HG02970 (cell line): Measurements from ENCODE around the gene ELP5.

Experiments
- ATAC-seq: cut with Tn5 transposase; IDR thresholded peaks from one replicate; pipeline ENCODE4 v1.9.1; 2021; ENCODE audit warnings: mild to moderate bottlenecking, moderate library complexity, moderate number of reproducible peaks; ENCODE audit not compliant: unreplicated experiment, low FRiP score

Gene ELP5

GRCh38 chr17:7250695-7251627, 1.1 kb upstream of the ELP5 start:
- ATAC-seq = no peak

DNA sequence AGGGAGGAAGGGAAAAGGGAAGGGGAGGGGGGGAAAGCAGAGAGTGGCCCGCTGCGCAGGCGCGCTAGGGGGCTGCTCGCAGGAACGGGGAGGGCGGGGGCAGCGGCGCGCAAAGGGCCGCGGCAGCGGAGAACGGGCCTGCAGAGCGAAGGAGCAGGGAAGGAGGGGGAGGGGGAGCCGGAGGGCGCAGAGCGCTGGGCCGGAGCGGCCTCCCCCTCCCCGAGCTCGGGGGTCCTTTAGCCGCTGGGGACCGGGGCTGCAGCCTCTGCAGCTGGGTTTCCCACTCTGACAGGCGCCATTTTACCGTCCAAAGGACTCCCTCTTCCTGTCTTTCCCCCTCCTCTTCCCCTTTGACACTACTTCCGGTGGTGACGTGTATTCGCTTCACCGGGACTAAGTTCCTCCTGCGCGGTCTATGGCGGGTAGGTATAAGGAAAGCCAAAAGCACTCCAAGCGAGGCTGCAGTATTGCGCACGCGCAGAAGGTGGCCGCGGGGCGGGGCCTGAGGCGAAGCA, 297 bp upstream of the ELP5 start, which contains the start of gene CTDNEP1:
Gene CTDNEP1, minus strand, starts transcription at position 74 of the 515 bp plus-strand sequence. CDS start 438 bp downstream, outside the sequence.
- ATAC-seq = peak; percentile 82

DNA sequence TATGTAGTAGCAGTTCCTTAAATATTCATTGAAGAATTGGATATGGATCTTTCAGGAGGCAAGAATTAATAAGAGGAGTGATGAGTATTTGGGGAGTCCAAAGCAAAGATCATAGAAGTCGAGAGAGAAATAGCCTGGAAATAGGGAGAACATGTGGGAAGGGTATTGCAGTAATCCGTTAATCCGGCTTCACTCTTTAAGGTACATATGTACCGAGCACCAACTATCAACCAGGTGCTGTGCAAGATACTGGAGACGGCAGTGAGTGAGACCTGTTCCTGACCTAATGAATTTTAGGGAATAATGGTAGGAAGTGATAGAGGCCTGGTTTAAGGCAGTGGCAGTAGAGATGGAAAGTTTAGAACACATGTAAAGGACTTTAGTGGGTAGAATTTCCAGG, 1.1 kb downstream of the ELP5 start:
- ATAC-seq = no peak

DNA sequence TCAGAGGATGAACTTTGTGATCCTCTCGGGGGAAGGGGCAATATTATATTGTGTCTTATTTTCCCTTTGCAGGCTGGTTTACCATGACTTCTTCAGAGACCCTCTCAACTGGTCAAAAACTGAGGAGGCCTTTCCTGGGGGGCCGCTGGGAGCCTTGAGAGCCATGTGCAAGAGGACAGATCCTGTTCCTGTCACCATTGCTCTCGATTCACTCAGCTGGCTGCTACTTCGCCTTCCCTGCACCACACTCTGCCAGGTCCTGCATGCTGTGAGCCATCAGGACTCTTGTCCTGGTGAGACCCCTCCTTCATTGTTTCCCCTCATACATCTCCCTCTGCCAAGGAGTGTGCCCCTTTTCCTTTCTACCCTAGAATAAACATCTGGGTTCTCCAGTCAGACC, 2.5 kb downstream of the ELP5 start:
- ATAC-seq = no peak

- ATAC-seq = no peak
These were observed 4.9 kb downstream of the ELP5 start for GRCh38 chr17:7256766-7257456.

GRCh38 chr17:7258731-7259554, 6.9 kb downstream of the ELP5 start:
- ATAC-seq = no peak

DNA sequence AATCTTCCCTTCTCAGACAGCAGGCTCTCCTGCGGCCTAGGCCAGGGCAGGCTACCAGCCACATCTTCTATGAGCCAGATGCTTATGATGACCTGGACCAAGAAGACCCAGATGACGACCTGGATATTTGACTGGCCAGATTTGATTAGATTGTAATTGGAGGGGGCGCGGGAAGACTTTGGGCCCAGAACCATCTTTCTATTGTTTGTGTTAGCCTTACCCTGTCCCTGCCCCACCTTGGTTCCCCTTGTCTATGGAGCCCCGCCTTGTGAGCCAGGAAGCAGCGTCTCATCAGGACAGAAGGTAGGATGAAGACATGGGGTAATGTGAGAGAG, 7.5 kb downstream of the ELP5 start:
- ATAC-seq = no peak

DNA sequence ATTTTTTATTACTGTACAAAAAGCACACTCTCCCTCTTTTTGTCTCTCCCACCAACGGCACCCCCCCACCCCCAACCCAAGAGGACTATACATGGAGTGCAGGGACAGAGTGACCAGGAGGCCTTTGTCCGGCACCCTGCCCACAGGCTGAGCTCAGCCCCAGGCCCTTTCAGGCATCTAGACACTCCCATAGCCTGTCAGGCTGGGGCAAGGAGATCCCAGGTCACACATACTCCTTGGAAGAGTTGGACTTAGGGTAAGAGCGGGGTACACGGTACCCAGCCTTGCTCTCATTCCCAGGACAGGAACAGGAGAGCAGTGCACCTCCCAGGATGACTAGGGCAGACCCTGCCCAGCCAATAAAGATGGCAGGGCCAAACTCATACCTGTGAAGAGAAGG, 8.1 kb downstream of the ELP5 start:
- ATAC-seq = no peak

DNA sequence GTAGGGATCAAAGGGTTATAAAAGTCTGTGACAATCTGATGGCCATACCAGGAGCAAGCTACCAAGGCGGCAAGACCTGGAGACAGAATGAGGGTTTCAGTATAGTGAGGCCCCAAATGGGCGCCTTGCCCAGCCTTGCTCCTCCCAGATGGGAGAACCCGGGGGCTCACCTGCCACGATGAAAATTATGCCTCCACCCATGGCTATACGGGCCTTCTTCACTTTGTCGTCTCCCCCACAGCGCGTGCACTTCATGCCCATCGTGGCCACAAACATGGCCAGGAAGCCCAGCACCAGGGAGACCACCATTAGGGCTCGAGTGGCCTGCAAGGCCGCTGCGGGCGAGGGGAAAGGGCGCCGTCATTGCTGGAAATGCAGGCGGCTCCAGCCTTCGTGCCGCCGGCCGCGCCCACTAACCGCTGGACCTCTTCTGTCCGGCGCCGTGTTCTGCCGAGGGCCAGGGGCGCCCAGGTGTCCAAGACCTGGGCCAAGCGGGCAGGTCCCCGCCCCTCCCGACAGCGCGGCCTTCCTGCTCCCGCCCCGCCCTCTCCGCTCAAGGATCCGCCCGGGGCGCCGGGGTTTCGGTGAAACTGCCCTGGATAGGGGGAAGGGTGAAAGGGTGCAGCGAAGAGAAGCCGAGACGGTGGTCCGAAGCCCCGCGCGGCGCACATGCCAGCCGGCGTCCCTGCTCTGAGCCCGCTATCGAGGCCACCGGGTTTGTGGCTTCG, 8.8 kb downstream of the ELP5 start:
- ATAC-seq = no peak

- ATAC-seq = no peak
These were observed 9.6 kb downstream of the ELP5 start for GRCh38 chr17:7261379-7262191.

GRCh38 chr17:7262192-7262934, 10.3 kb downstream of the ELP5 start, which contains the start of gene CLDN7:
TSS of gene CLDN7 (minus strand) at chr17:7262478. CDS start at chr17:7262043, 435 bp downstream.
- ATAC-seq = no peak

DNA sequence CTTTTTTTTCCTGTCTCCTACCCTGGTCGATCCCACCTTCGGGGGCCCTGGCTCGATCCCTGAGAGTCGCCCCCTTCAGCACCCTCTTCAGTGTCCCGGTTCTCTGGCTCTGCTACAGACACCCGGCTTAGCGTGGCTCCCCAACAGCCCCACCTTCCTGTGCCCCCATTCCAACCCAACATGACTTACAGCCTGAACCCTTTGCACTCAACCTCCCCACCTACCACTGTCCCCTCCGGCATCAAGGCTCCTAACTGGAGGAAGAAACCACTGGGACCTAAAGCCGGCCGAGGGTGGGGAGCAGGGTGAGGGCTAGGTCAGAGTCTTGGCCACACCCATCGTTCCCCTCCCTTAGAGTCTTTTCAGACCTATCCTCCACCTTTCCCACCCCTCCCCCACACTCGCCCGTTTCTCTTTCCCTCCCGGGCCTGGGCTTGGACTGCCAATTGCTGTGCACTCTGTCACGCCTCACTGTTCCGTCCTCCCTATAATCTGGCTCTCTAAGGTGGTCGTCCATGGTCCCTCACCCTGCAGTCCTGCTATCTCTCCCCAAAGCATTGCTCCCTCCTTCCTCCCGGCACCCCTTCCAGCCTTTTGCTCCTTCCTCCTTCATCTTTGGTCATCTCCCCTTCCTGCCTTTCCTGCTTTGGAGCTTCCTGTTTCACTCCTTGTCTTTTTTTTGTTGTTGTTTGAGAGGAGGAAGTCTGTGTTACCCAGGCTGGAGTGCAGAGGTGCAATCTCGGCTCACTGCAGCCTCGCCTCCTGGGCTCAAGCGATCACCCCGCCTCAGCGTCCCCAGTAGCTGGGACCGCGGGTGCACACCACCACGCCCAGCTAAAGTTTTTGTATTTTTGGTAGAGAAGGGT, 11.2 kb downstream of the ELP5 start:
- ATAC-seq = no peak

- ATAC-seq = no peak
These were observed 11.7 kb downstream of the ELP5 start for GRCh38 chr17:7263801-7264078.

DNA sequence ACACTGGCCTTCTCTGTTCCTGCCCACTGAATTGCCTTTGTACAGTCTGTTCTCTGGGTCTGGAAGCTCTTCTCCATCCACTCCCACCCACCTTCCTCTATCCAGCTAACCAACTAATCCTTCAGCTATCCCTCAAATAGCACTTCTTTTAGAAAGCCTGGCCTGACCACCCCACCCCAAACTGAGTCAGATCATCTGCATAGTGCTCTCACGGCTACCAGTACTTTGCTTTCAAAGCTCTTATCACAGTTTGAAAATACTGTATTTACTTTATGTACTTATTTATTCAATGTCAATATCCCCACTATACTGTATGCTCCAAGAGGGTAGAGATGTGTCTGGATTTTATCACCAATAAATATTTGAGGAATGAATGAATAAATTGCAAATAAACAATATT, 14.8 kb downstream of the ELP5 start:
- ATAC-seq = no peak

- no peak for ATAC-seq
These were observed 27.4 kb downstream of the ELP5 start for GRCh38 chr17:7279448-7279847.

DNA sequence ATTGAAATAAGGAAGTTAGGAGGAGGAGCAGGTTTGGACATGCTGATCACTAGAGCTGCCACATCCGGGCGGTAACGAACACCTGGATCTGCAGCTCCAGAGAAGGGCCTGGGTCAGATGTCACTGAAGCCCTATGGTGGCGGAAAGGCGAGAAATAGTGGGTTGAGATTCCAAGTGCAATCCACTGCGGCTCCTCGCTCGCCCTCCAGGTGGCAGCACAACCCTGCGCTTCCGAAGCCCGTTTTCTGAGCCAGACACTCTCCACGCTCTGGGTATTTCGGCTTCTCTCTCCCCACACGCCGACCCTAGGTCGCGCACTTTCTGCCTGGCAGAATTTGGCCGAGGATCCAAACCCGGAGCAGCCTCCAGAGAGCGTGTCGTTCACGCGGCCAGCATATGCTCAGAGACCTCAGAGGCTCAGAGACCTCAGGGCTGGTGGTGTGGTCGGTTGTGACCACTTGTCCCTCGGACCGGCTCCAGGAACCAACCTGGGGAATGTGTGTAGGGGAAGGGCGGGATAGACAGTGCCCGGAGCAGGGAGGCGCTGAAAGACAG, 28.6 kb downstream of the ELP5 start:
- ATAC-seq = peak; percentile 59
